NCI-H69 (cell line): ENCODE results near the gene DNTTIP2.
"Not testable (repeated sequence)": the region's sequence is repeated elsewhere in the genome, so short reads cannot be mapped to it uniquely, and the experiment has no call there.

Experiments
- DNase-seq: peaks from one replicate; lab custom pipeline; 2025; lab: John Stamatoyannopoulos, UW

Gene DNTTIP2

GRCh38 chr1:93878889-93879586, at the start of gene DNTTIP2:
Gene DNTTIP2 (minus strand): TSS chr1:93879206. CDS start chr1:93879148, 58 bp downstream.
- peak; percentile 92 for DNase-seq

DNA sequence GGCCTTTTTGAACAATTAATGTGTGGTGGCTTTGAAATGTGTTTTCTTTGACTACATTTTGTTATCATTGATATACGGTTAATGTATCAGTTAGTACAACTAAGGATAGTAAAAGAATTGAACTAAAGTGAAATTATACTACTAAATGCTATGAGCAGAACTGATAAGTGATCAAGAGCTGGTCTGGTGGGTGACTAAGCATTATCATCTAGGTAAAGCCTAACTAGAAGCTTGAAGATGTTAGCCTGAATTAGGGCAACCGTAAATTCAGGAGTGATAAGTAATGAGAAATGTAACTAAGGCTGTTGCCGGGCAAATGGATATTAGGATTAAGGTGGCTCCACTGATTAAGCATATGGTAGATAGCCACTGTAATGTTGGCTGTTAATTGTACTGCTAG, 46.2 kb upstream of the DNTTIP2 start:
- DNase-seq: no peak

DNA sequence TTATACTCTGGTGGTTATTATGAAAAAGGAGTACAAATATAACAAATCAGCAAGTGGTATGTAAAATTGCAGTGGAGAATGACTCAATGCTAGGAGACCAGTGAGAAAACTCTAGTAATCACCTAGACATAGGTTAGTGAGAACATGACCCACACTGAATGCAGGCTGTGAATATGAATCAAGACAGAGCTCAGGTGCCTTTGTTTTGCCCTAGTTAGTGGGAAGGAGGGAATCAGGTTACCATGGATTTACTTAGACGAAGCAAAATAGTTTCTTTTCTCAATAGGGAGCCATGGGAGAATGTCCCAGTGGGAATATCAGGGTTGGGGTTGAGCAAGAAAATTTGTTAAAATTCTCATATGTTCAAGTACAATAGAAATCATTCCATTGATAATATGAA, 40.8 kb upstream of the DNTTIP2 start:
- DNase-seq: peak; percentile 74

GRCh38 chr1:93917302-93917701, 38.3 kb upstream of the DNTTIP2 start:
- no peak for DNase-seq

DNA sequence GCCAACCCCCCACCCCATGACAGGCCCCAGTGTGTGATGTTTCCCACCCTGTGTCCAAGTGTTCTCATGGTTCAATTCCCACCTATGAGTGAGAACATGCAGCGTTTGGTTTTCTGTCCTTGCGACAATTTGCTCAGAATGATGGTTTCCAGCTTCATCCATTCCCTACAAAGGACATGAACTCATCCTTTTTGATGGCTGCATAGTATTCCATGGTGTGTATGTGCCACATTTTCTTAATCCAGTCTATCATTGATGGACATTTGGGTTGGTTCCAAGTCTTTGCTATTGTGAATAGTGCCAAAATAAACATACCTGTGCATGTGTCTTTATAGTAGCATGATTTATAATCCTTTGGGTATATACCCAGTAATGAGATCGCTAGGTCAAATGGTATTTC, 31.9 kb upstream of the DNTTIP2 start:
- DNase-seq: not testable (repeated sequence)

DNA sequence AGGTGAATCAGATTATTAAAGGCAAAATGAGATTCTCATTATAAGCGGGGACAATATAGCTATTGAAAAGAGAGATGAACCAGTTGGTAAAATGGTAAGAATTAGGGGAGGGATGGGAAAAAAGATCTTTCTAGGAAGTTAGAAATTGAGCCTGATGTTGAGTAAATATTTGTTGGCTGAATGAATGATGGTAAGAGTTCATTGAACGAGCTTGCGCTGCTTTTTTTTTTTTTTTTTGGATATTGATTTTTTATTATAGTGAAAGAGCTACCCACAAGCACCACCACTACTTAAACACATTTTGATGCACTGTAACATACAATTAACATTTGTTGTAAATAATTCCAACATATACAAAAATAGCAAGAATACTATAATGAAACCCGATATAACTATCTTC, 31.3 kb upstream of the DNTTIP2 start:
- no peak for DNase-seq

- peak; percentile 88 for DNase-seq
Observed at GRCh38 chr1:93909146-93910050, 30.4 kb upstream of the DNTTIP2 start, which contains the start of gene GCLM. Gene GCLM (minus strand): TSS chr1:93909430. CDS start chr1:93909163, 267 bp downstream.

GRCh38 chr1:93908394-93909145, 29.6 kb upstream of the DNTTIP2 start:
- DNase-seq: peak; percentile 64

- peak; percentile 81 for DNase-seq
Observed at GRCh38 chr1:93907718-93908117, 28.7 kb upstream of the DNTTIP2 start.

- peak; percentile 39 for DNase-seq
Observed at GRCh38 chr1:93906480-93906879, 27.5 kb upstream of the DNTTIP2 start.

DNA sequence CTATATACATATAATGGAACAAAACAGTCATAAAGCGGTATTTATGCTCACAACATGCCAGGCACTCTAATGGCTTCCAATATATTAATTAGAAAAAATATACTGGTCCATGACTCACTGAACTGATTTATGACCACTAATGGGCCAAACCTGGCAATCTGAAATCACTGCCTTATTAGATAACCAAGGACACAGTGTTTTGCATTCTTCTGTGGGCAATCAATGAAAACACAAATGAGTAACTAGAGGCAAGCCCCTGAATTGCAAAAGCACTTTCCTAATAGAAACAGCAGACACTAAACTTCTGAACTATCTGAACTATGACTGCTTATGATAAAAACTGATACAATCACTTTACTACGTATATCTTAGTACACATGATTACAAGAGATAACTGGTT, 26.7 kb upstream of the DNTTIP2 start:
- peak; percentile 7 for DNase-seq

GRCh38 chr1:93905051-93905450, 26.0 kb upstream of the DNTTIP2 start:
- DNase-seq: no peak

DNA sequence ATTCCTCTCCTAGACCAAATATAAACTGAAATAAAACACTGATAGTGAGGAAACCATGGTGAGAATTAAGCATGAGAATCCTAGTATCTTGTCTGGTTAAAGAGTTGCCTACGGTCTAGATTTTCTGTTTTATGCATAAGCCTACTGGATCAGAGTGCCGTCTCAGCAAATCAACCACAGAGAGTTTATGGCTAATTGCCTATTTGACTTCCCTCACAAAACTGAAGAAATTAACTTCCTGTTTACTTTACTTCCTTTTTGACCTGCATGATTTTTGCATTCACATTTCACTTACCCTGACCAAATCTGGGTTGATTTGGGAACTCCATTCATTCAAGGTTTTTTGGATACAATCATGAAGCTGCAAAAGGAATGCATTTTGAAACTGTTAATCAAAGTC, 25.2 kb upstream of the DNTTIP2 start:
- DNase-seq: peak; percentile 1

GRCh38 chr1:93900723-93901504, 21.9 kb upstream of the DNTTIP2 start:
- no peak for DNase-seq

DNA sequence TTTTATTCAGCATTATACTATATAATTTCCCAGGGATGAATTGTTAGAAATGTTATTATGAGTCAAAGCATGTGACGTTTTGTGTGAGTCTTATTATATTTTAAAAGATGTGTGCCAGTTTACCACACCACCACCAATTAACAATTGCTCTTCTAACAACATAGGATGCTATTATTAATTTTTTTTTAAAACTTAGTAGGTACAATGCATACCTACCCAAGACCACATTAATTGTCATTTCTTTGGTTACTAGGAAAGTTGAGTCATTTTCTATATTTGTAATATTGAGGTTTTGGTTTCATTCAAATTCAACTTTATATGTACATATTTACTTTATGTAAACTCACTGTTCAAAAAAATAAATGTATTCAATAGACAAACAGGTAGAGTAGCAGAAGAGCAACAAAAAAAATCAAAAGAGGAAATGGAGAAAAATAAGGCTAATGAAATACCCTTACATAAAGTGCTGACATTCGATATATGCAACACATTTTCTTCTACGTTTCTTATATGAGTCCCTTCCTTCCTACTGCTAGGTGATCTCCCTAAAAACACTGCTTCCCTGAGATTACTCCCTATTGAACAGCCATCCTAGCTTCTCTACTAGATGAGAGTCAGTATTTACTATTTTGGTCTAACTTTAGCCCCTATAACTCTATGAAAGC, 20.7 kb upstream of the DNTTIP2 start:
- no peak for DNase-seq

- no peak for DNase-seq
Observed at GRCh38 chr1:93888900-93889299, 9.9 kb upstream of the DNTTIP2 start.

- no peak for DNase-seq
Observed at GRCh38 chr1:93882269-93882668, 3.3 kb upstream of the DNTTIP2 start.

- no peak for DNase-seq
Observed at GRCh38 chr1:93880731-93881130, 1.7 kb upstream of the DNTTIP2 start.

DNA sequence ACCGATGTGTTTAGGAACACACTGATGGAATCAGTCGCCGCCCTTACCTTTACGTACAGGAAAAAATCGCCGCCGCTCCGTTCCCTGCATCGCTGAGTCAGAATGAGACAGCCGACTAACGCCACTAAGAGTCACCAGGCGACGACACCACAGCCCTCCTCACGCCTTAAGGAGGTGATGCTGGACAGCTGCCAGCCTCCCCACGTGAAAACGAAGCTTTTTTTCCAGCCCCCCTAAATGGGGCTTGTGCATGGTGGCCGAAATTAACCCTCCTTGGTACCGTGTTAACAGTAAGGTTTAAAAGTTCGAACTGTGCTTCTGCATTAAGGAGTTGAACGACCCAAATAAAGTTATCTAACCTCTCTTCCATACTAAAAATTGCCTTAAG, 511 bp downstream of the DNTTIP2 start:
- DNase-seq: peak; percentile 22

- no peak for DNase-seq
Observed at GRCh38 chr1:93877529-93877928, 1.5 kb downstream of the DNTTIP2 start.

GRCh38 chr1:93876244-93876643, 2.8 kb downstream of the DNTTIP2 start:
- no peak for DNase-seq
